ENCODE measurements around the gene FBXW4.

Gene FBXW4

DNA sequence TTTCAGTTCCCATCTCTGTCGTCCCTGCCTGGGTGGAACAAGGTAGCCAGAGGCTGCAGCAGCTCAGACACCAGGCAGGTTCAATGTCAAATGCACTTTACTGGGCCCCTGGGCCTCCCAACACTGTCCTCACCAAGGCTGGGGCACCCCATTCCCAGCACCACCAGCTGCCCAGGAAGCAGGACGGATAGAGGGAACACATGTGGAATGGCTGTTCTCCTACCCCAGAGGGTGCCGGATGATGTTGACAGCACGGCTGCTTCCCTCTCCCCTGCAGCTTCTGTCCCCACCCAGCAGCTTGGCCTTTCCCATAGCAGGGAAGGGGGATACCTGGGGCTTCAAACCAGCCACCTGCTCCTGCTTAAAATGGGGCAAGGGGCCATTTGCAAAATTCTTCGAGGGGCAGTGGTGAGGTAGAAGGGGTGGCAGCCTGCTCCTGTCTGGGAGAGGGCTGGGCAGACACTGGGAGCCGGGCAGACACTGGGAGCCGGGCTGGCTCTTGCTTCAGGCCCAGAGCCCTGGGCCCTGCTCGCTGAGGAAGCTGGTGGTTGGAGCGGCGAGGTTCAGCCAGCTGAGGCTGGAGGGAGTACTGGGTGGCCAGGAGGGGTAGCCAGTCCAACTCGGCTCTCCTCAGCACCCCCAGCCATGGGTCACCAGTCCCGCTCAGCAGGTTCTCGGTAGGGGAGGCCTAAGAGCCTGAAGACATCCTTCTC is 116.0 kb downstream of the FBXW4 start:
- DNase-seq: no peak

GRCh38 chr10:101578192-101578591 is 116.8 kb downstream of the FBXW4 start:
- no peak for DNase-seq

DNA sequence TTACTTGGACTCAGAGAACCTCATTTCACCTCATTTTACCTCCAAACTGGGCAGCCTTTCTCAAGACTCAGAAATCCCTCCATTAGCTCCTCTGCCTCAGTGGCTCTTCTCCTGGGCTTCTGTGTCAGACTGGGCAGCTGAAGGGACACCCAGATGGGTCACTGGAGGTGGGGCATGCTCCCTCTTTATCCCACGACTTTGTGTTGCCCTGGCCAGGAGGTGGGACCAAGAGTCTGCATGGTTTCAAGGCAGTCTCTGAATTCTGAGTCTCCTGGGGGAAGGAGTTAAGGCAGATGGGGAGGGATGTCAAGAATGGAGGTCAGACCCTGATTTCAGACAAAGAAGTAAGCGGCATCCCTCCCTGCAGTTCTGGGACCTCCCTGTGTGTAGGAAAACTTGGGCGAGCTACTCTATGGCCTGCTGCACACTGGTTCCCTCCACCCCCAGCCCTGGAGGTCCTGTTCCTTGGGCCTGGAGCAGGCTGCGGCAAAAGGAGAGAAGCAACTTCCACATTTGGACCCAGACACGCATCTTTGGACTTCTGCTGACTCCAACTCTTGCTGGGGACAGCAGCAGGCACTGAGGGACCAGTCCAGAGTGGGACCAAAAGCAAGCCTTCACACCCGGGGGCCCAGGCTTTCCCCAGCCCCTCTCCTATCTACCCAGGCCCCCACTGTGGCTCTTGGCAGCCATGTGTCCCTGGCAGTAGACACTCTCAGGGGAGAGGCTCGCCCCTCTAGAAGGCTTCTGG is 117.7 kb downstream of the FBXW4 start:
- DNase-seq: no peak

GRCh38 chr10:101576211-101576863 is 118.6 kb downstream of the FBXW4 start:
- DNase-seq: no peak

DNA sequence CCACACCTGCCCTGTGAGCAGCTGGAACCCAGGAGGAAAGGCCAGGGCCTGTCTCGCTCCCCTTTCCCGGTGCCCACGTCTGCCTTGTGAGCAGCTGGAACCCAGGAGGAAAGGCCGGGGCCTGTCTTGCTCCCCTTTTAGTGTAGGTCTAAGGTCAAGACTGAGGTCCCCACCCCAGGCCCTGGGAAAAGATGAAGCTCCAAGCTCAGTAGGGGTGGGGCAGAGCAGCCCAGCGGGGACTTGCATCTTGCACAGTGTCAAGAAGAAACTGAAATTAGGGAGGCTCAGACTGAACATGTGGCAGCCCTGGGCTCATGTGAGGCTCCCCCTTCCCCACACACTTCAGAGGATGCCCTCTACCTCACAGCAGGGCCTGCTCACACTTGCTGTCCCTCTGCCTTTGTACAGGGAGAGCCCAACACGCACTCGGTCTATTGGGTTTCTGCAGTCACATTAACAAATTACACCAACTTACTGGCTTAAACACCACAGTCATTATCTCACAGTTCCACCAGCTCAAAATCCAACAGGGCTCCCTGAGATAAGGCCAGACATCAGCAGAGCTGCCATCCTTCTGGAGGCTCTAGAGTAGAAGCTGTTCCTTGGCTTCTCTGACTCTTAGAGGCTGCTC is 119.3 kb downstream of the FBXW4 start:
- no peak for DNase-seq

GRCh38 chr10:101575091-101575490 is 119.9 kb downstream of the FBXW4 start:
- no peak for DNase-seq

GRCh38 chr10:101573885-101574753 is 120.9 kb downstream of the FBXW4 start:
- no peak for DNase-seq

DNA sequence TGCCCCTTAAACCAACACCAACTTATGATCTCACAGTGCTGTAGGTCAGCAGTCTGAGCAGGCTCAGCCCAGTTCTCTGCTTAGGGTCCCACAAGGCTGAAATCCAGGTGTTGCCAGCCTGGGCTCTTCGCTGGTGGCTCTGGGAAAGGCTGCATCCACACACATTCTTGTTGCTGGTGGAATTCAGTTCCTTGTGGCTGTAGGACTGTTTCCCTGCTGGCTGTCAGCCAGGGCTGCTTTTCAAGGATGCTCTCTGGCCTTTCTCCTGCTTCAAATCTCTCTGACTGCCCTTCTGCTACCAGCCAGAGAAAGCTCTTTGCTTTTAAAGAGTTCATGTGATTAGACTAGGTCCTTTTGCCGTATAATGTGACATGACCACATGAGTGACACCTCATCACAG is 122.2 kb downstream of the FBXW4 start:
- DNase-seq: no peak

DNA sequence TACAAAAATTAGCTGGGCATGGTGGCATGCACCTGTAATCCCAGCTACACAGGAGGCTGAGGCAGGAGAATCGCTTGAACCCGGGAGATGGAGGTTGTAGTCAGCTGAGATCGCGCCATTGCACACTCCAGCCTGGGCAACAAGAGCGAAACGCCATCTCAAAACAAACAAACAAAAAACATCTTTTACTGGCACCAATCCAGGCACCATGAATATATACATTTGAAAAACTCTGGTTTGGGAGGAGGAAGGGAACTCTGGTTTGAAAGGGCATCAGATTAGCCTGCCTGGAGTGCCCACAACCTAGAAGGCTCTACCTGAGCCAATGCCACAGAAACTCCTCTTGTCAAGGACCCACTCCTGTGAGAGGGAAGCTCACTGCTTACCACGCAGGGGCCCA is 122.8 kb downstream of the FBXW4 start:
- DNase-seq: no peak

GRCh38 chr10:101571271-101571925 is 123.6 kb downstream of the FBXW4 start:
- DNase-seq: no peak

GRCh38 chr10:101570428-101571270 is 124.3 kb downstream of the FBXW4 start:
- no peak for DNase-seq

- DNase-seq: peak; percentile 79
These were observed 125.1 kb downstream of the FBXW4 start for GRCh38 chr10:101569622-101570427.

DNA sequence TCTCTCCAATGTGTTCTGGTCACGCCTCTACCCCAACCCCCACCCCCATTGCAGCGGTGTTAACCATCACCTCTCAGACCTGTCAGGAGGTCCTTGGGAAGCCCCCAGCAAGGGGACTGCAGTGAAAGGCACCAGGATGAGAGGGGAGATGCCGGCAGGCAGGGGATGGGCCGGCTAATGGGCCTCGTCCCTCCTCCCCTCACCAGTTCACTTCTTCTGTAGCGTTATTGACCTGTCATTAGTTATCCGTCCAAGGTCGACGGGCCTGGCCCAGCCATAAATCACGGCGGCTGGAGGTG is 125.7 kb downstream of the FBXW4 start:
- DNase-seq: no peak

- DNase-seq: no peak
These were observed 126.8 kb downstream of the FBXW4 start for GRCh38 chr10:101568054-101568745.

- DNase-seq: no peak
These were observed 127.6 kb downstream of the FBXW4 start for GRCh38 chr10:101567165-101568006.

DNA sequence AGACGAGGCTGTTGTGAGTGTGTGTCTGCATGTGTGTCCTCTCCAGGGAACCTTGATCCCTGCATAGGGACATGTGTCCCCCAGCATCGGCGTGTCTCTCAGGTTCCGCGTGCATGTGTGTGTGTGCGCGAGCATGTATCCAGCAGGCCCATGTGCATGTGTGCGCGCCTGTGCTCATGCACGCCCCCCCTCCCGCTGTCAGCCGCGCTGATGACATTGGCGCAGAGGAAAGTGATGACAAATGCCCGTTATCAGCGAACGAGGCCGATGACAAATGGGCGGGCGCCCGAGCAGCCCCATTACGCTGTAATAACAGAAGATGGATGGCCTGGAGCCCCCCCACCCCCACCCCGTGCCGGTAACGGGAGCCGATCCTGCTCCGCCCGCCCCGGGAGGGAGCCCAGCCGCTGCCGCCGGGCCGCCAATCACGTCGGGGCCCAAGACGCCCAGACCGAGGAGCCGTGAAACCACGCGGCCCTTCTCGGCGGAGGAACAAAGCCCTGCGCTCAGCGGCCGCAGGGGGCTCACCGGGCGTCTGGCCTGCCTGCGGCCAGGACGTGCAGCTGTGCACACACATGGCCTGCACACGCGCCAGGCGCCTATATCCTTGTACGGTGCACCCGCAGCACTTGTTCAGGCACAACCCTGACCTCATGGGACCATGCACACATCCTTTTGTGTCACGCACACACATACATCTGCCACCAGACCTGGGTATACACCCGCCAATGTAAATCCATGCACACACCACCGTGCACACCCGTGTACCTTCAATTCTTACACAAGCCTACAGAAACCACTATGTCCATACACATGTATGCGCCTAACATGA is 128.4 kb downstream of the FBXW4 start:
- no peak for DNase-seq

- DNase-seq: no peak
These were observed 129.0 kb downstream of the FBXW4 start for GRCh38 chr10:101565936-101566332.

All from CD4-positive, alpha-beta T cell treated with Interleukin-12 subunit alpha and Interleukin-12 subunit beta, for 1 hour (primary cell).